ENCODE measurements around the gene CBL.
"Not testable (repeated sequence)": the region's sequence is repeated elsewhere in the genome, so short reads cannot be mapped to it uniquely, and the experiment has no call there.

CBL gene

GRCh38 chr11:119205574-119206510, at the start of gene CBL:
CBL (plus strand) TSS chr11:119206339; CDS start chr11:119206418, 79 bp downstream.
- DNase-seq (ENCODE audit: low read depth), result peak; percentile 99

- no peak for DNase-seq (ENCODE audit: low read depth)
Observed at GRCh38 chr11:119156496-119156895, 49.6 kb upstream of the CBL start.

GRCh38 chr11:119157063-119157462, 49.1 kb upstream of the CBL start:
- no peak for DNase-seq (ENCODE audit: low read depth)

GRCh38 chr11:119158467-119158866, 47.7 kb upstream of the CBL start:
- no peak for DNase-seq (ENCODE audit: low read depth)

GRCh38 chr11:119160151-119160550, 46.0 kb upstream of the CBL start:
- DNase-seq (ENCODE audit: low read depth), result no peak

- DNase-seq (ENCODE audit: low read depth), result no peak
Observed at GRCh38 chr11:119161871-119162270, 44.3 kb upstream of the CBL start.

- DNase-seq (ENCODE audit: low read depth), result no peak
Observed at GRCh38 chr11:119166368-119167076, 39.6 kb upstream of the CBL start.

GRCh38 chr11:119167077-119167458, 39.1 kb upstream of the CBL start:
- DNase-seq (ENCODE audit: low read depth), result not testable (repeated sequence)

- DNase-seq (ENCODE audit: low read depth), result no peak
Observed at GRCh38 chr11:119167933-119168332, 38.2 kb upstream of the CBL start.

GRCh38 chr11:119168471-119169281, 37.5 kb upstream of the CBL start, which contains the start of gene NLRX1:
NLRX1 (plus strand) TSS chr11:119168725; CDS start chr11:119171404, 2,679 bp downstream.
- DNase-seq (ENCODE audit: low read depth), result peak; percentile 75

- DNase-seq (ENCODE audit: low read depth), result no peak
Observed at GRCh38 chr11:119169282-119169719, 36.8 kb upstream of the CBL start.

- no peak for DNase-seq (ENCODE audit: low read depth)
Observed at GRCh38 chr11:119172513-119172912, 33.6 kb upstream of the CBL start.

- no peak for DNase-seq (ENCODE audit: low read depth)
Observed at GRCh38 chr11:119173453-119173852, 32.7 kb upstream of the CBL start.

GRCh38 chr11:119175493-119176077, 30.6 kb upstream of the CBL start:
- DNase-seq (ENCODE audit: low read depth), result no peak

GRCh38 chr11:119178166-119178680, 27.9 kb upstream of the CBL start:
- no peak for DNase-seq (ENCODE audit: low read depth)

- no peak for DNase-seq (ENCODE audit: low read depth)
Observed at GRCh38 chr11:119179342-119179741, 26.8 kb upstream of the CBL start.

- no peak for DNase-seq (ENCODE audit: low read depth)
Observed at GRCh38 chr11:119179983-119180382, 26.2 kb upstream of the CBL start.

- no peak for DNase-seq (ENCODE audit: low read depth)
Observed at GRCh38 chr11:119180729-119181676, 25.1 kb upstream of the CBL start.

GRCh38 chr11:119181677-119182412, 24.3 kb upstream of the CBL start:
- DNase-seq (ENCODE audit: low read depth), result no peak

GRCh38 chr11:119184399-119184798, 21.7 kb upstream of the CBL start:
- not testable (repeated sequence) for DNase-seq (ENCODE audit: low read depth)
